Epithelial cell of esophagus (primary cell): ENCODE results near the gene FIGNL1.

Source experiments
- DNase-seq: peaks from one replicate; pipeline ENCODE4 v3.0.0; 2010; ENCODE audit warnings: low read depth
- H3K4me3 ChIP-seq: 2 replicates; pipeline ENCODE4 v1.5.1; 2011; ENCODE audit warnings: mild to moderate bottlenecking, low read length, control low read depth
- TF ChIP-seq, protein P1 (sequence below): IDR thresholded peaks from 2 replicates; pipeline ENCODE4 v1.5.1; 2011; ENCODE audit warnings: low read depth, mild to moderate bottlenecking, low read length, control low read depth, inconsistent platforms; ENCODE audit not compliant: insufficient read depth; ENCODE audit errors: missing control alignments

The FIGNL1 gene

DNA sequence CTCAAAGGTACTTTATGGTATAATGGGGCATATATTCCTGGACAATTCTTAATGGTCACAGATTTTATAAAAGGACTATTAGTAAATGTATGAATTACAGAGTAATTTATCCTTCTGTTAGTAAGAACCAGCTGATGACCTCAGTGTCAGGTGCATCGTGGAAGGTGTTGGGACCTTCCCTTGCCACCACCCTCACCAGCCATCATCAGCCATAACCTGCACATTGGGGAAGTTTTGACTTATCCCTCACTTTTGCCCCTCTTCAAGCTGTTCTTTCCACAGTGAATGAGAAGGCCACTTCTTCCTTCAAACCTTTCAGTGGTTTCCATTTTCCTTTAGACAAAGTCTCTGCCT lies 52.2 kb downstream of the FIGNL1 start:
- no peak for DNase-seq
- no peak overlapping the region for H3K4me3 ChIP-seq
- TF ChIP-seq, protein P1, sequence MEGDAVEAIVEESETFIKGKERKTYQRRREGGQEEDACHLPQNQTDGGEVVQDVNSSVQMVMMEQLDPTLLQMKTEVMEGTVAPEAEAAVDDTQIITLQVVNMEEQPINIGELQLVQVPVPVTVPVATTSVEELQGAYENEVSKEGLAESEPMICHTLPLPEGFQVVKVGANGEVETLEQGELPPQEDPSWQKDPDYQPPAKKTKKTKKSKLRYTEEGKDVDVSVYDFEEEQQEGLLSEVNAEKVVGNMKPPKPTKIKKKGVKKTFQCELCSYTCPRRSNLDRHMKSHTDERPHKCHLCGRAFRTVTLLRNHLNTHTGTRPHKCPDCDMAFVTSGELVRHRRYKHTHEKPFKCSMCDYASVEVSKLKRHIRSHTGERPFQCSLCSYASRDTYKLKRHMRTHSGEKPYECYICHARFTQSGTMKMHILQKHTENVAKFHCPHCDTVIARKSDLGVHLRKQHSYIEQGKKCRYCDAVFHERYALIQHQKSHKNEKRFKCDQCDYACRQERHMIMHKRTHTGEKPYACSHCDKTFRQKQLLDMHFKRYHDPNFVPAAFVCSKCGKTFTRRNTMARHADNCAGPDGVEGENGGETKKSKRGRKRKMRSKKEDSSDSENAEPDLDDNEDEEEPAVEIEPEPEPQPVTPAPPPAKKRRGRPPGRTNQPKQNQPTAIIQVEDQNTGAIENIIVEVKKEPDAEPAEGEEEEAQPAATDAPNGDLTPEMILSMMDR: no peak

DNA sequence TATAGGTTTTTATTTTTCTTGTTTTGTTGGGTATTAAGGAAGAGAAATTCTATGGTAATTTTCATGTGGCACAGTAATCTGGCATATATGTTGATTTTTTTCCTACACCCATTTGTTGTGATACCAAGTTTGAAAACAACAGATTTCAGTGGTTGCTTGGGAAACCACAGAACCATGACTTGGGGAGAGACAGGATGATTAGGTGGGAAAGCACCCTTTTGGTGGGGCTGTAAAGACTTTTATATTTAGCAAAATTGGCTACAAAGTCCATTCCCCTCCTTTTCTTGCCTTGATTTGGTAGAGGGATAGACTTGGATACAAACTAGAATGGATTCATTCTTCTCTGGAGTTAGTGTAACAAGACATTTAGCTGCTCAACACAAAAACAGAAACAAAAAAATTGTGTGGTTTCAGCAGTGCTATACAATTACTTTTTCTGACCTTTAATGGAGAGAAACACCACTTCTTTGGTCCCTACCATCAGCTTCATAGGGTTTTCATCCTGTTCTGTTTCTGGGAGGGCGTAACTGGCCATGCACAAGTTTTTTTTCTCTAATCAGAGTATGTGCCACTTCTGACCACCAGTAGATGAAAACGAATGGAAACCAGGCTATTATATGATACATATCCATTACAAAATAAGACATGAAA lies 52.7 kb downstream of the FIGNL1 start:
- TF ChIP-seq, protein P1: no peak
- no peak overlapping the region for H3K4me3 ChIP-seq
- no peak for DNase-seq

DNA sequence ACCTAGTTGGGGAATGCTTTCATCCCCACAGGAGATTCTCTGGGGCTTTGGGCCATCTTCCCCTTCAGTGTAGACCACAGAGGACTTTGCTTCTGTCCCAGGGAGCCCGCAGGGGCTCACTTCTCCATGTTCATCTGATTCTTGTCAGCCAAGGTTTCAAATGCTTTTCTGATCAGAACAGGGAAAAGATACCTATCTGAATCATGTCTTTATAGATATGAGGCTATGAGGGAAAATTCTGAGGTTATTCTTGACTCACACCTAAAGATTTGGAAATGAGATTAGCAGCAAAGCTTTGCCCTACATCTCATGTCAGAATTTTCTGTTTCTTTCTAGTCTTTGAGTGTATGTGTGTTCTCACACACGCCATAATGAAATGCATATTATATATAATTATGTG lies 53.3 kb downstream of the FIGNL1 start:
- TF ChIP-seq, protein P1: no peak
- no peak for DNase-seq
- no peak overlapping the region for H3K4me3 ChIP-seq

DNA sequence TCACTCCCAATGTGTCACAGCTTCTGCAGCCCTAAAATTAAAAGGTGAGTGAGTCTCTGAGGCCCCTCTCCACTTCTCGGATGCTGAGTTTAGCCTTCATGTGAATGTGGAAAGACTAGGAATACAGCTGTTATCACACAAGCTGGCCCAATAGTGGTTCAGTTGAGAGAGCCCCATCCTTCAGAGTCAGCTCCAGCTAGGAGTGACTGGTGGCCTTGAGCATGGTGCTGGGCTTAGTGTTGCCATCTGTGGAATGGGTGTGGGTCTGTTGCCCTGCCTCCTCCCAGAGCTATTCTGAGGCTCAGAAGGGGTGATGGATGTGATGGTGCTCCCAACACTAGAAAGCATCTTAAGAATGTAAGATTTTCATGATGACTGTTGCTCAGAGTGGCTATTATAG lies 55.8 kb downstream of the FIGNL1 start:
- TF ChIP-seq, protein P1: no peak
- H3K4me3 ChIP-seq: no peak overlapping the region
- no peak for DNase-seq
